ENCODE results near the gene BSG. TPM values are rescaled to one million over a fixed set of nuclear protein-coding genes. Genes with fewer than 3 reads are reported as not detected.

The BSG gene
- total RNA-seq, 6 donors from 2014 or later: 222 to 429 (median 387) TPM

DNA sequence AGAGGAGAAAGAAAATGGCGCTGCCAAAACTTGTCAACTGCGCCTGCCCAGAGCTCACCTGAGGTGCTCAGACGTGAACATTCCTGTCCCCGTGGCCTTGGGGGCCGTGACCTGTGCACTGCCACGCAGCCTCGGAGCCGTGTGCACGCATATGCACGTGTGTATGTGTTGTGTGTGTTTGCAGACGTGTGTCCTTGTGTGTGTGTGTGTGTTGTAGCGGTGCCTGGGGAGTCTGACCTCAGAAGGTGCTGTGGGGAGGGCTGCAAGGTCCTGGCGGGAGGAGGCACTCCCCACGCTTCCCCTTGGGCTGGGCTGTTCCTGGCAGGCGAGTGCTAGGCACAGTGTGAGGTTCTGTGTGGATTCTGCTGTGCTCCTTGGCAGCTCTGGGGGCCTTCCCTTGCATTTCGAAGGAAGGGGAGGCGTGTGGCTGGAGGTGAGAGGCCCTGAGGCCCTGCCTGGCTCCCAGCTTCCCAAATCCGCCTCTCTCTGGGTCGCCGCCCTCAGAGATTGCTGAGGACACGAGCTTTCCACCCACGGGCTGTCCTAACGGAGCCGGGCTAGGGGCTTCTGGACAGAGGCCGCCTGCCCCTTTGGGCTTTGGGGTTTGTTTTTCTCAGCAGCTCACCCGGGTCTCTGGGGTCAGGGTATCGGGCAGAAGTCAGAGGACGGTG lies 4.5 kb downstream of the BSG start:
- H3K36me3 ChIP-seq: peaks cover 9 to 38% (median 31%) of the 10 kb centered on the region in 4 donors
- TF ChIP-seq POLR2A (IDR thresholded peaks at IDR 0.05): no peak
- no peak for TF ChIP-seq EP300 (IDR thresholded peaks at IDR 0.05)
- TF ChIP-seq, protein P1, sequence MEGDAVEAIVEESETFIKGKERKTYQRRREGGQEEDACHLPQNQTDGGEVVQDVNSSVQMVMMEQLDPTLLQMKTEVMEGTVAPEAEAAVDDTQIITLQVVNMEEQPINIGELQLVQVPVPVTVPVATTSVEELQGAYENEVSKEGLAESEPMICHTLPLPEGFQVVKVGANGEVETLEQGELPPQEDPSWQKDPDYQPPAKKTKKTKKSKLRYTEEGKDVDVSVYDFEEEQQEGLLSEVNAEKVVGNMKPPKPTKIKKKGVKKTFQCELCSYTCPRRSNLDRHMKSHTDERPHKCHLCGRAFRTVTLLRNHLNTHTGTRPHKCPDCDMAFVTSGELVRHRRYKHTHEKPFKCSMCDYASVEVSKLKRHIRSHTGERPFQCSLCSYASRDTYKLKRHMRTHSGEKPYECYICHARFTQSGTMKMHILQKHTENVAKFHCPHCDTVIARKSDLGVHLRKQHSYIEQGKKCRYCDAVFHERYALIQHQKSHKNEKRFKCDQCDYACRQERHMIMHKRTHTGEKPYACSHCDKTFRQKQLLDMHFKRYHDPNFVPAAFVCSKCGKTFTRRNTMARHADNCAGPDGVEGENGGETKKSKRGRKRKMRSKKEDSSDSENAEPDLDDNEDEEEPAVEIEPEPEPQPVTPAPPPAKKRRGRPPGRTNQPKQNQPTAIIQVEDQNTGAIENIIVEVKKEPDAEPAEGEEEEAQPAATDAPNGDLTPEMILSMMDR (IDR thresholded peaks at IDR 0.05): no peak
- no peak for TF ChIP-seq POLR2AphosphoS5 (IDR thresholded peaks at IDR 0.05)
- DNase-seq (peak in 1 of 2 donors; percentile 45), ATAC-seq (ENCODE audit: low FRiP score in 2 of 2) (no peak)
- H3K4me3 ChIP-seq: no peak overlapping the region
- 88% methylated on average over 16 to 28 of the region's 28 CpGs for WGBS, 2 donors
- H3K9me3 ChIP-seq: no peaks in the 10 kb centered on the region
- peaks cover 32 to 49% (median 33%) of the 10 kb centered on the region in 4 donors for H3K4me1 ChIP-seq
- no peak overlapping the region for H3K27ac ChIP-seq
- no peaks in the 10 kb centered on the region for H3K27me3 ChIP-seq

DNA sequence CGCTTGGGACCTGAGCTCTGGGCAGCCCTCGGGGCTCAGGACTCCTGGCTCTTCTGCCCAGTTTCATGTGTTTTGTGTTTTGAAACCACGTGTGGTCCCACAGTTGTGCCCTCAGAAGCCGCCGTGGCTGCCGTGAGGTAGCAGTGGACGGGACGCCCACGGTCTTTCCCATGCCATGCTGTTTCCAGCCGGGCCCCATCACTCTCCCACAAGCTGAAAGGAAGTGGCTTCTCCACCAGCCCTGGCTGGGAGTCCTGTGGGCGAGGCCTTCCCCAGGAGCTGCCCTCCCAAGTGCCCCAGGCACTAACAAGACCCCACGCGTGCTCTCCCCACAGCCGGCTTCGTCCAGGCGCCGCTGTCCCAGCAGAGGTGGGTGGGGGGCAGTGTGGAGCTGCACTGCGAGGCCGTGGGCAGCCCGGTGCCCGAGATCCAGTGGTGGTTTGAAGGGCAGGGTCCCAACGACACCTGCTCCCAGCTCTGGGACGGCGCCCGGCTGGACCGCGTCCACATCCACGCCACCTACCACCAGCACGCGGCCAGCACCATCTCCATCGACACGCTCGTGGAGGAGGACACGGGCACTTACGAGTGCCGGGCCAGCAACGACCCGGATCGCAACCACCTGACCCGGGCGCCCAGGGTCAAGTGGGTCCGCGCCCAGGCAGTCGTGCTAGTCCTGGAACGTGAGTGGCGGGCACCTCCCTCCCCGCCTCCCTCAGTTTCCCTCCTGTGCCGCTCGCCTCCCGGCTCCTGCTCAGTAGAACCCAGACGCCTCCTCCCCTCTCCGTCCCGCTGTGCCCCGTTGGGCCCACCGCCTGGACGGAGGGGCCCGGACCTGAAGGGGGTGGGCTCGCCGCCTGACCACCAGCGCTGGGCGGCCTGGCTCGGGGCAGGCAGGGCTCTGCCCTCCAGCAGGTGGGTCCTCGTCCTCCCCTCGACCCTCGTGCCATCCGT lies 5.3 kb downstream of the BSG start:
- peaks cover 14 to 46% (median 39%) of the 10 kb centered on the region in 4 donors for H3K36me3 ChIP-seq
- DNase-seq (peak in 1 of 2 donors; percentile 85), ATAC-seq (ENCODE audit: low FRiP score in 2 of 2) (no peak)
- no peaks in the 10 kb centered on the region for H3K9me3 ChIP-seq
- no peak overlapping the region for H3K4me3 ChIP-seq
- H3K27me3 ChIP-seq: no peaks in the 10 kb centered on the region
- H3K4me1 ChIP-seq: peaks cover 32 to 48% (median 33%) of the 10 kb centered on the region in 4 donors
- WGBS, 2 donors: 89 to 96% methylated on average over 48 to 58 of the region's 66 CpGs
- no peak for TF ChIP-seq POLR2A (IDR thresholded peaks at IDR 0.05)
- TF ChIP-seq, protein P1 (IDR thresholded peaks at IDR 0.05): no peak
- no peak for TF ChIP-seq POLR2AphosphoS5 (IDR thresholded peaks at IDR 0.05)
- TF ChIP-seq EP300 (IDR thresholded peaks at IDR 0.05): no peak
- H3K27ac ChIP-seq: no peak overlapping the region

DNA sequence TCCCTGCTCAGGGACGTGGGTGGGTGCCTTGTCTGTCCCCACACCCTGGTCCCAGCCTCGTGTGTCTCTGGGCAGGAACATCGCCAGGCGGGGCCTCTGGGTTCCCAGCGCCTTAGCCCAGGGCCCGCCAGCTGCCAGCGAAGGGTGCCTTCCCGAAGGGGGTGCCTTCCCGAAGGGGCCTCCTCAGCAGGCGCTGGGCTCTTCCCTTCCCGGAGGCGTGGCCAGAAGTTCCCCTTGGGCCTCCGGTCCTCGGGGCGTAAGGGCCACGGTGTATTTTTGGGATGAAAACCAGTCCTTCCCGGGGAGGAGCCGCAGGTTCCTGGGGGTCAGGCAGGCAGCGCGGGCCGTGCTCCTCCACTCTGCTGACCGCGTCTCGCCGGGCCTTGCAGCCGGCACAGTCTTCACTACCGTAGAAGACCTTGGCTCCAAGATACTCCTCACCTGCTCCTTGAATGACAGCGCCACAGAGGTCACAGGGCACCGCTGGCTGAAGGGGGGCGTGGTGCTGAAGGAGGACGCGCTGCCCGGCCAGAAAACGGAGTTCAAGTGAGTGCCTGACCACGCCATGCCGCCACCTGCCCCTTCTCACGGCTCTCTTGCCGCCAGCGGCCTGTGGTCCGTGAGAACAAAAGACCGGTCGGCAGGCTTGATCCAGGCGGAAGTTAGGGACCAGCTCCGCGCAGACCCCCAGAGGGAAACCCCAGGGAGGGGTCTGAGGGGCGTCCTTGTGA lies 6.9 kb downstream of the BSG start:
- peak in 1 of 2 donors; percentile 78 for DNase-seq
- 91 to 93% methylated on average over 36 to 43 of the region's 46 CpGs for WGBS, 2 donors
- Histone ChIP-seq H3K9me3 (no peaks in the 10 kb centered on the region), H3K27ac (no peak overlapping the region), H3K4me1 (peaks cover 20 to 40% (median 21%) of the 10 kb centered on the region in 4 donors), H3K36me3 (peaks cover 14 to 57% (median 48%) of the 10 kb centered on the region in 4 donors), H3K27me3 (no peaks in the 10 kb centered on the region), H3K4me3 (no peak overlapping the region)
- TF ChIP-seq POLR2A (IDR thresholded peaks at IDR 0.05) (no peak), POLR2AphosphoS5 (IDR thresholded peaks at IDR 0.05) (no peak), EP300 (IDR thresholded peaks at IDR 0.05) (no peak)
- TF ChIP-seq, protein P1 (IDR thresholded peaks at IDR 0.05): no peak
- ATAC-seq (ENCODE audit: low FRiP score in 2 of 2): no peak

DNA sequence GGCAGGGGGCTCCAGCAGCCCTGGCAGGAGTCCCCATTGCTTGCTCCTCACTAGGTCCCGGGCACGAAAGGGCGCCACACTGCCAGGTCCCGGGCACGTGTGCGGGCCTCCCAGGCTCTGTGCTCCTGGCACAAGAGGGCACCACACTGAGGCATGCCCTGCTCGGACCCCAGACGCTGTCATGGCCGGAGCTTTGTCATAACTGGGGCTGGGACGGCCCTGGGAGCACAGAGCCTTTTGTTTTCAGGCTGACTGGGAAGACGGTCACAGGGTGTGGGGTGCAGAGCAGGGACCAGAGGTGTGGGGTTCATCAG lies 7.4 kb downstream of the BSG start:
- Histone ChIP-seq H3K4me3 (no peak overlapping the region), H3K9me3 (no peaks in the 10 kb centered on the region), H3K27ac (no peak overlapping the region), H3K36me3 (peaks cover 14 to 57% (median 48%) of the 10 kb centered on the region in 4 donors), H3K4me1 (peaks cover 15 to 37% (median 16%) of the 10 kb centered on the region in 4 donors), H3K27me3 (no peaks in the 10 kb centered on the region)
- WGBS, 2 donors: 94 to 96% methylated on average over 6 to 8 of the region's 11 CpGs
- TF ChIP-seq POLR2A (IDR thresholded peaks at IDR 0.05): no peak
- no peak for TF ChIP-seq POLR2AphosphoS5 (IDR thresholded peaks at IDR 0.05)
- no peak for TF ChIP-seq EP300 (IDR thresholded peaks at IDR 0.05)
- TF ChIP-seq, protein P1 (IDR thresholded peaks at IDR 0.05): no peak
- DNase-seq (peak in 1 of 2 donors; percentile 59), ATAC-seq (ENCODE audit: low FRiP score in 2 of 2) (no peak)
